NCI-H345 (cell line): ENCODE data around the gene SEMA3B.
"Not testable (repeated sequence)": the region's sequence is repeated elsewhere in the genome, so short reads cannot be mapped to it uniquely, and the experiment has no call there.

ENCODE experiments used
- DNase-seq: peaks from one replicate; lab custom pipeline; 2025; lab: John Stamatoyannopoulos, UW

Gene SEMA3B

DNA sequence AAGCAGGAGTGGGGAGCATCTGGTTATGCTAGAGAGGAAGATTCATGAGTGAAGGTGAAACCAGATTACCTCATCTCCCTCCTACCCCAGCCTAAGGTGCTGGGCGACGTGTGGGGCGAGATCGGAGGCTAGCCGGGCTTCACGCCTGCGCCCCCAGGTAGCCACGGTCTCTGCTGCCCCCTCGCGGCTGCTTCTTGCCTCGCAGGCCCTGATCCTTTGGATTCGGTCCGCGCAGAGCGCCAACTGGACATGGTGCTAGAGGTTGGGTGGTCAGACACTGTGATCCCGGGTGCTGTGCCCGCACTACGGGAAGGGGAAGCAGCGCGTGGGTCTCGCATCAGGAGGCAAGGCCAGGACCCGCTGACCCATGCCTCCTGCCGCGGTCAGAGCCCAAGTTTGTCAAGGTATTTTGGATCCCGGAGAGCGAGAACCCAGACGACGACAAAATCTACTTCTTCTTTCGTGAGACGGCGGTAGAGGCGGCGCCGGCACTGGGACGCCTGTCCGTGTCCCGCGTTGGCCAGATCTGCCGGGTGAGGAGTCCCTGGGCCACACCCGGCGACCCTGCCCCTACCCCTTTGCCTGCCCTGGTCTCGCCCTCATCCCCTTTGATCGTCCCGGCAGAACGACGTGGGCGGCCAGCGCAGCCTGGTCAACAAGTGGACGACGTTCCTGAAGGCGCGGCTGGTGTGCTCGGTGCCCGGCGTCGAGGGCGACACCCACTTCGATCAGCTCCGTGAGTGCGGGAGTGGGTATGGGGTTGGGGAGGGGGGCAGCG lies 4.2 kb downstream of the SEMA3B start:
- peak; percentile 74 for DNase-seq

DNA sequence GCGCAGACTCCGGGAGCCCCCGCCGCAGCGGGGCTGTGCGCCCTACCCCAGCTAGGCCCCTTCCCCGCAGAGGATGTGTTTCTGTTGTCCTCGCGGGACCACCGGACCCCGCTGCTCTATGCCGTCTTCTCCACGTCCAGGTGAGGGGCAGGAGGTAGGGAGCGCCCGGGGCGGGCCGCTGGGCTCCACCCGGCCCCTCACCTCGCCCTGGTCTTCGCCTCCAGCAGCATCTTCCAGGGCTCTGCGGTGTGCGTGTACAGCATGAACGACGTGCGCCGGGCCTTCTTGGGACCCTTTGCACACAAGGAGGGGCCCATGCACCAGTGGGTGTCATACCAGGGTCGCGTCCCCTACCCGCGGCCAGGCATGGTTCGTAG lies 4.7 kb downstream of the SEMA3B start:
- DNase-seq, result no peak

DNA sequence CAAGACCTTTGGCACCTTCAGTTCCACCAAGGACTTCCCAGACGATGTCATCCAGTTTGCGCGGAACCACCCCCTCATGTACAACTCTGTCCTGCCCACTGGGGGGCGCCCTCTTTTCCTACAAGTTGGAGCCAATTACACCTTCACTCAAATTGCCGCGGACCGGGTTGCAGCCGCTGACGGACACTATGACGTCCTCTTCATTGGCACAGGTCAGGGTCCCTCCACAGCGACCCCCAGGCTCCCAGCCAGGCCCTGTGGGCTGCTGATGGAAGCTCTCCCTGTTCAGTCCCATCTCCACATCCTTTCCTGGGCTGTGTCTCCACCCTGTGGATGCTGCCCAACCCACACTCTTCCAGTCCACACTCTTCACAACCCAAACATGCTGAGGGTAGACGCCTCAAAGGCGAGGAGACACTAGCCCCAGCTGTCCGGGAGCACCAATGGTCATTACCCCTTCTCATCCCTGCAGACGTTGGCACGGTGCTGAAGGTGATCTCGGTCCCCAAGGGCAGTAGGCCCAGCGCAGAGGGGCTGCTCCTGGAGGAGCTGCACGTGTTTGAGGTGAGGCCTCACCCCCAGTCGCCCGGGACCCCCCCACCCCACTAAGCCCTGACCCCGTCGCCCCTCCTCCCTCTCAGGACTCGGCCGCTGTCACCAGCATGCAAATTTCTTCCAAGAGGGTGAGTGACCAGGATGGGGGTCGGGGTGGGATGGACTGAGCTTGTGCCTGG lies 5.6 kb downstream of the SEMA3B start:
- peak; percentile 46 for DNase-seq

- DNase-seq, result no peak
Observed at GRCh38 chr3:50275141-50275995, 6.4 kb downstream of the SEMA3B start.

- DNase-seq, result no peak
Observed at GRCh38 chr3:50275996-50276761, 7.2 kb downstream of the SEMA3B start.

- no peak for DNase-seq
Observed at GRCh38 chr3:50276762-50277101, 7.8 kb downstream of the SEMA3B start.

DNA sequence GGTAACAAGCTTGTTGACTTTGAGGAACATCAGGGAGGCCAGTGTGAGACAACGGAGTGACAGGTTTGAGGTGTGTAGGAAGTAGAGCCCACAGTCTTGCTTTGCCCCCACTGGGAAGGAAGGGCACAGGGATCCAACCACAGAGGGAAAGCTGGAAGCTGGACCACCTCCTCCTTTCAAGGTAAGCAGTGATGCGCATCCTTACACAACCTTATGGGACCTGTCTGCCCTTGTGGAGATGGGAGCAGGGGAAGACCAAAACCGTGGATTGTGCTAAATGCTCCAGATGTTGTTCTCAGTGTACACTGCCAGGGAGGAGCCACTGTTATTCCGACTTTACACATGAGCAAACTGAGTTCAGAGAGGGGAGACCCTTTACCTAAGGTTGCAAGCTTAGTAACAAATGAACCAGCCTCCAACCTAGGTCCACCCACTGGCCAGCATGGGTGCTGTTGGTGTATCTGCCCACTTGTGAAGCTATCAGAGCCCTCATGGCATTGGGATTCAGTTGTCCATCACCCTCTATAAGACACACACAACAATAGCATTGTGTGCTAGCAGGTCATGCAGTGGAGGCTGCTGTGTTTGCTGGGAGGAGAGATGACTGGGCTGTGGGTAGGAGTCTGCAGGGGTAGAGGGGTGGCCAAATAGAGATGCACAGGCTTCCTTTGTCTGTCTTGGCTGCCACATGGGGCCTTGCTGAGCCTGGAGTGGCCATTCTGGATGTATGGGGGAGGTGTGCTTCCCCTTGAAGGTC lies 9.4 kb downstream of the SEMA3B start:
- no peak for DNase-seq

- no peak for DNase-seq
Observed at GRCh38 chr3:50278880-50279224, 9.9 kb downstream of the SEMA3B start, which contains the start of gene LSMEM2. TSS of gene LSMEM2 (plus strand) at chr3:50279087. CDS start at chr3:50279114, 27 bp downstream.

- no peak for DNase-seq
Observed at GRCh38 chr3:50279255-50280016, 10.5 kb downstream of the SEMA3B start.

DNA sequence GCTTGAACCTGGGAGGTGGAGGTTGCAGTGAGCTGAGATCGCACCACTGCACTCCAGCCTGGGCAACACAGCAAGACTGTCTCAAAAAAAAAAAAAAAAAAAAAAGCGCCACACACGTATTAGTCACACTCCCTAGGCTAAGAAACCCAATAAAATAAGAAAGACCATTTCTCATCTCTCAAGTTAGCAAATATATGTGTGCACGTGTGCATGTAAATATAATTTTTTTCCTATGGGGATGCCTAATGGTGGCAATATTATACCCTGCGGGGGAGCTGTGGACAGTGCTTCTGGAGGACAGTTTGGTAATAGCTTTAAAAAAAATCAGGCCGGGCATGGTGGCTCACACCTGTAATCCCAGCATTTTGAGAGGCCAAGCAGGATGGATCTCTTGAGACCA lies 15.2 kb downstream of the SEMA3B start:
- not testable (repeated sequence) for DNase-seq

- no peak for DNase-seq
Observed at GRCh38 chr3:50286322-50287227, 17.6 kb downstream of the SEMA3B start.

- DNase-seq, result no peak
Observed at GRCh38 chr3:50287262-50287661, 18.3 kb downstream of the SEMA3B start.

- DNase-seq, result no peak
Observed at GRCh38 chr3:50288387-50289007, 19.6 kb downstream of the SEMA3B start.

DNA sequence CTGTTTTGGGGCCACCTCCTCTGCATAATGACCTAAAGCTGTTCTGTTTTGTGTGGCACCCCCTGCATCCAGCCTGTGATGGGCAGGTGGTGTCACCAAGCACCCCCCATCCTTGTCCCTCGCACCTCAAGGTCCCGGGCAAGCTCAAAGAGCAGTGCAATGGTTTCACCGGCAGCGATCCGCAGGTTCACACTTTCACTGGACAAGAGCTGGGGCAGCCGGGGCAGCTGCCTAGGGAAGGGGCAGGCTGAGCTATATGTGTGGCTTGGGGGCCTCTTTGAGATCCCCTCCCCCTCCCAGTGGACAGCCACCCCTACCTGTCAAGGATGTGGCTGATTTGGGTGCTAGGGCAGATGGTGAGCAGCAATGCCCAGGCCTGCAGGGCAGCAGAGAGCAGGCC lies 20.2 kb downstream of the SEMA3B start:
- DNase-seq, result no peak

GRCh38 chr3:50290161-50290641 lies 21.3 kb downstream of the SEMA3B start:
- DNase-seq, result no peak

GRCh38 chr3:50292159-50293078 lies 23.5 kb downstream of the SEMA3B start, which contains the start of gene IFRD2:
TSS of gene IFRD2 (minus strand) at chr3:50292429. CDS start at chr3:50292274, 155 bp downstream.
- DNase-seq, result peak; percentile 94

DNA sequence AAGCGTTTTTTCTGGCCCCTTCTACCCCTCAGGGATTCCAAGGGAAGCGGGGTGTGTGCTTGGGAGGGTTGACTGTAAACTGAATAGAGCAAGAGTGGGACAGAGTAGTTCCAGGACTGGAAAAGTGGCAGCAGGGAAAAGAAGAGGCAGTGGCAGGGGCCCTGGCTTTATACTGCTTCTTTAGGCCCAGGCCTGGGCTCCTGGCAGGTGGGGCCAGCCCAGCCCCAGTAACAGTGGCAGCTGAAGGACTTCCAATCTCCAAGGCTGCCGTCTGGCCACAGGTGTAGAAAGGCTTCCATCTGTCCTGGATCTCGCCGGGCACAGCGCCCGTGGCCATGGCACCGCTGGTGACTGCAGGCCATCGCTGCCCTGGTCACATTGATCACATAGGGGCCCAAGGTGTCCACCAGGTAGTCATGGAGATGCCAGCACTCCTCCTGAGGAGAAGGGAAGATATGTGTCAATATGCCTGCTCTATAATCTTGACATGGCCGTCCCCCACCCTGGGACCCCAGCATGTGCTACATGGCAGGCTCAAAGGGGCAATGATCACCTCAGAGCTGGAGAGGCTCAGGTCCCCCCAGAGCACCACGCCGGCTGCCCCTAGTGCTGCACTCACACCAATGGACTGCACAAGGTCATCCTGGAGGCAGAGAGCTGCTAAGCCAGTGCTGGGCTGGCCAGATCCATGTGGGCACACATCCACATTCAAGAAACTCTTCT lies 24.3 kb downstream of the SEMA3B start:
- DNase-seq, result no peak
